CD4-positive, alpha-beta T cell treated with Interleukin-17A for 1 hour (primary cell): ENCODE data around the gene PPP1R14D.

Source experiments
- DNase-seq: peaks from one replicate; pipeline ENCODE4 v3.0.0-alpha.2; 2020

The PPP1R14D gene

GRCh38 chr15:40815042-40815698, 13.3 kb downstream of the PPP1R14D start:
- DNase-seq, result no peak

GRCh38 chr15:40812721-40813425, 15.6 kb downstream of the PPP1R14D start:
- DNase-seq, result no peak

GRCh38 chr15:40808861-40809450, 19.6 kb downstream of the PPP1R14D start:
- DNase-seq, result no peak

- DNase-seq, result no peak
Measured at GRCh38 chr15:40807888-40808461, 20.5 kb downstream of the PPP1R14D start.

GRCh38 chr15:40807028-40807887, 21.2 kb downstream of the PPP1R14D start, which contains the start of the genes DNAJC17 and ZFYVE19:
TSS of gene DNAJC17 (minus strand) at chr15:40807473. CDS start at chr15:40807446, 27 bp downstream.
TSS of gene ZFYVE19 (plus strand) at chr15:40807089. CDS start at chr15:40807590, 501 bp downstream.
- DNase-seq, result peak; percentile 95

GRCh38 chr15:40806672-40807027, 21.9 kb downstream of the PPP1R14D start:
- no peak for DNase-seq

- DNase-seq, result no peak
Measured at GRCh38 chr15:40803688-40804087, 24.8 kb downstream of the PPP1R14D start.

GRCh38 chr15:40803076-40803475, 25.4 kb downstream of the PPP1R14D start:
- no peak for DNase-seq

- no peak for DNase-seq
Measured at GRCh38 chr15:40799523-40799922, 29.0 kb downstream of the PPP1R14D start.

- no peak for DNase-seq
Measured at GRCh38 chr15:40796512-40796911, 32.0 kb downstream of the PPP1R14D start.

- no peak for DNase-seq
Measured at GRCh38 chr15:40796041-40796440, 32.5 kb downstream of the PPP1R14D start.

- DNase-seq, result no peak
Measured at GRCh38 chr15:40793216-40793989, 35.1 kb downstream of the PPP1R14D start.

- DNase-seq, result no peak
Measured at GRCh38 chr15:40792394-40792793, 36.1 kb downstream of the PPP1R14D start.

GRCh38 chr15:40790718-40791117, 37.8 kb downstream of the PPP1R14D start:
- DNase-seq, result no peak

GRCh38 chr15:40789999-40790398, 38.5 kb downstream of the PPP1R14D start:
- DNase-seq, result no peak

GRCh38 chr15:40789119-40789518, 39.4 kb downstream of the PPP1R14D start:
- DNase-seq, result no peak

GRCh38 chr15:40787991-40788390, 40.5 kb downstream of the PPP1R14D start:
- no peak for DNase-seq

- DNase-seq, result peak; percentile 53
Measured at GRCh38 chr15:40787344-40787841, 41.1 kb downstream of the PPP1R14D start.

GRCh38 chr15:40785814-40786213, 42.7 kb downstream of the PPP1R14D start:
- DNase-seq, result no peak

GRCh38 chr15:40785164-40785563, 43.3 kb downstream of the PPP1R14D start:
- DNase-seq, result no peak

GRCh38 chr15:40782609-40783227, 45.8 kb downstream of the PPP1R14D start:
- peak; percentile 84 for DNase-seq
